H9 (cell line): Measurements from ENCODE around the gene ARHGAP15. TPM values are rescaled to one million over a fixed set of nuclear protein-coding genes. Genes with fewer than 3 reads are reported as not detected.
A peak's percentile ranks its signal among the peaks of the same experiment; 100 is the strongest.

Experiments used
- DNase-seq: peaks from one replicate; pipeline ENCODE4 v3.0.0-alpha.2; 2017
- H2AFZ ChIP-seq: one replicate; pipeline ENCODE4 v1.6.1; 2013; ENCODE audit warnings: mild to moderate bottlenecking, low read length, control low read depth, moderate library complexity
- H2AK5ac ChIP-seq: 2 replicates; pipeline ENCODE4 v1.6.1; 2013; ENCODE audit warnings: low read length, control low read depth, mixed read lengths; ENCODE audit not compliant: insufficient read length
- H2BK120ac ChIP-seq: one replicate; pipeline ENCODE4 v1.6.1; 2013; ENCODE audit warnings: low read depth, mild to moderate bottlenecking, low read length, control low read depth, inconsistent platforms; ENCODE audit not compliant: poor library complexity, severe bottlenecking
- H2BK12ac ChIP-seq: 2 replicates; pipeline ENCODE4 v1.6.1; 2013; ENCODE audit warnings: low read length, control low read depth, mixed read lengths, low read depth; ENCODE audit not compliant: insufficient read length
- H2BK15ac ChIP-seq: 2 replicates; pipeline ENCODE4 v1.6.1; 2013; ENCODE audit warnings: low read depth, low read length, control low read depth
- H2BK20ac ChIP-seq: one replicate; pipeline ENCODE4 v1.6.1; 2013; ENCODE audit warnings: low read depth, mild to moderate bottlenecking, low read length, control low read depth, inconsistent platforms; ENCODE audit not compliant: poor library complexity, severe bottlenecking
- H2BK5ac ChIP-seq: 2 replicates; pipeline ENCODE4 v1.6.1; 2013; ENCODE audit warnings: low read length, control low read depth, mixed read lengths; ENCODE audit not compliant: insufficient read length
- H3K14ac ChIP-seq: 2 replicates; pipeline ENCODE4 v1.6.1; 2013; ENCODE audit warnings: low read length, control low read depth; ENCODE audit not compliant: insufficient read depth
- H3K18ac ChIP-seq: 2 replicates; pipeline ENCODE4 v1.6.1; 2013; ENCODE audit warnings: low read depth, mild to moderate bottlenecking, mixed read lengths, low read length, control low read depth; ENCODE audit not compliant: insufficient read length
- H3K23ac ChIP-seq: 2 replicates; pipeline ENCODE4 v1.6.1; 2013; ENCODE audit warnings: low read length, control low read depth, mixed read lengths, low read depth; ENCODE audit not compliant: insufficient read length
- H3K23me2 ChIP-seq: 2 replicates; pipeline ENCODE4 v1.6.1; 2013; ENCODE audit warnings: low read depth, mild to moderate bottlenecking, mixed read lengths, low read length, control low read depth; ENCODE audit not compliant: insufficient read length, poor library complexity, severe bottlenecking
- H3K27ac ChIP-seq: 2 replicates; pipeline ENCODE4 v1.5.1; 2013; ENCODE audit warnings: low read length, control low read depth, mixed read lengths, low read depth; ENCODE audit not compliant: insufficient read length
- H3K27me3 ChIP-seq: 2 replicates; pipeline ENCODE4 v1.6.1; 2013; ENCODE audit warnings: low read length, control low read depth, inconsistent platforms; ENCODE audit not compliant: insufficient read depth
- H3K4ac ChIP-seq: 2 replicates; pipeline ENCODE4 v1.6.1; 2013; ENCODE audit warnings: low read depth, mild to moderate bottlenecking, control low read depth, inconsistent platforms, low read length, moderate library complexity
- H3K4me1 ChIP-seq: 2 replicates; pipeline ENCODE4 v1.6.1; 2013; ENCODE audit warnings: low read length, control low read depth, inconsistent platforms; ENCODE audit not compliant: insufficient read depth
- H3K4me2 ChIP-seq: 2 replicates; pipeline ENCODE4 v1.6.1; 2013; ENCODE audit warnings: low read length, control low read depth, mixed read lengths; ENCODE audit not compliant: insufficient read length, insufficient read depth
- H3K56ac ChIP-seq: 2 replicates; pipeline ENCODE4 v1.6.1; 2013; ENCODE audit warnings: low read depth, mild to moderate bottlenecking, mixed read lengths, low read length, control low read depth; ENCODE audit not compliant: insufficient read length
- H3K79me1 ChIP-seq: 2 replicates; pipeline ENCODE4 v1.6.1; 2013; ENCODE audit warnings: low read depth, mild to moderate bottlenecking, moderate library complexity, low read length, control low read depth, inconsistent platforms; ENCODE audit not compliant: insufficient read depth, poor library complexity, severe bottlenecking
- H3K79me2 ChIP-seq: 2 replicates; pipeline ENCODE4 v1.6.1; 2013; ENCODE audit warnings: low read length, control low read depth, inconsistent platforms; ENCODE audit not compliant: insufficient read depth
- H3K9ac ChIP-seq: 2 replicates; pipeline ENCODE4 v1.6.1; 2013; ENCODE audit warnings: low read length, control low read depth, mixed read lengths; ENCODE audit not compliant: insufficient read length; ENCODE audit errors: extremely low read depth
- H3K9me3 ChIP-seq: one replicate; pipeline ENCODE4 v1.6.1; 2013; ENCODE audit warnings: low read depth, low read length, inconsistent platforms; ENCODE audit not compliant: control insufficient read depth
- H3T11ph ChIP-seq: one replicate; pipeline ENCODE4 v1.6.1; 2013; ENCODE audit warnings: mild to moderate bottlenecking, low read length, control low read depth, inconsistent platforms
- H4K20me1 ChIP-seq: one replicate; pipeline ENCODE4 v1.6.1; 2013; ENCODE audit not compliant: control insufficient read depth, insufficient read length, insufficient read depth
- H4K5ac ChIP-seq: 2 replicates; pipeline ENCODE4 v1.6.1; 2013; ENCODE audit warnings: low read depth, mild to moderate bottlenecking, mixed read lengths, low read length, control low read depth; ENCODE audit not compliant: insufficient read length
- H4K8ac ChIP-seq: replicated peaks from 2 replicates; pipeline ENCODE4 v1.6.1; 2013; ENCODE audit warnings: low read length, control low read depth, mixed read lengths, low read depth; ENCODE audit not compliant: insufficient read length
- H4K91ac ChIP-seq: 2 replicates; pipeline ENCODE4 v1.6.1; 2013; ENCODE audit warnings: low read depth, mild to moderate bottlenecking, moderate library complexity, mixed read lengths, low read length, control low read depth; ENCODE audit not compliant: insufficient read length
- H3K27ac Mint-ChIP-seq, 3 experiments: 2 replicates in 2 of 3; 3 replicates in 1 of 3; pipeline ENCODE4 v1.8.0; 2020 to 2021; ENCODE audit warnings: mixed read lengths in 3 of 3, mild to moderate bottlenecking in 1 of 3, moderate library complexity in 1 of 3
- H3K27me3 Mint-ChIP-seq: 2 replicates; pipeline ENCODE4 v1.8.0; 2021; ENCODE audit warnings: low read depth, mild to moderate bottlenecking, moderate library complexity, mixed read lengths
- H3K36me3 Mint-ChIP-seq, 3 experiments: 2 replicates in 2 of 3; 3 replicates in 1 of 3; pipeline ENCODE4 v1.8.0; 2020 to 2021; ENCODE audit warnings: low read depth in 3 of 3, mixed read lengths in 3 of 3; ENCODE audit not compliant: insufficient read depth in 1 of 3
- H3K4me1 Mint-ChIP-seq, 2 experiments: 2 replicates each; pipeline ENCODE4 v1.8.0; 2020; ENCODE audit warnings: mixed read lengths in 2 of 2
- H3K4me3 Mint-ChIP-seq, 2 experiments: 2 replicates in 1 of 2; 3 replicates in 1 of 2; pipeline ENCODE4 v1.8.0; 2020 to 2021; ENCODE audit warnings: mild to moderate bottlenecking in 2 of 2, mixed read lengths in 2 of 2, moderate library complexity in 1 of 2
- H3K9me3 Mint-ChIP-seq, 2 experiments: 2 replicates in 1 of 2; 3 replicates in 1 of 2; pipeline ENCODE4 v1.8.0; 2020; ENCODE audit warnings: mild to moderate bottlenecking in 2 of 2, mixed read lengths in 2 of 2, moderate library complexity in 1 of 2
- total RNA-seq: library from RNA; stranded (reverse); gene quantifications from 2 replicates; pipeline ENCODE4 v1.2.1, GENCODE V29; 2021
- TF ChIP-seq, protein P1 (sequence below): fragments of 200-600 bp; sonication (generic); conservative IDR thresholded peaks from 3 replicates; pipeline ENCODE4 v1.8.0; 2021; ENCODE audit warnings: antibody characterized with exemption, mild to moderate bottlenecking

Gene ARHGAP15
- total RNA-seq, 1 experiment from 2014 or later = not detected

DNA sequence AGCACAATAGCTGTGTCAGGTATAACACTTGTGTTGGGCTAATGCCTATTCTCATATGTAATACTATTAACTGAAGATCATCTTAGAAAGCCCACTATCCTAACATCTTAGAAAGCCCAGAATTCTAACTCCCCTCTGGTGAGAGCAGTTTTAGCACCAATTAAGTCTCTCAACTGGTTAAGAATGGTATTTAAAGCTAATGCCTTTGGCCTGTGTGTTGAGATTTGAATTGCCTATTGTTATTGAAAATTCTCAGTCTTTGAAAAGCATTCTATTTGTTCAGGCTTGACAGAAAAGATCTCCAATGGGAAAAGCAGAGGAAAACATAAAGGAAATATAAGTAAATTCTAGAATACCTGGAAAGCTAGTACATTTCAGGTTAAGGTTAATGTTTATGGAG, 352.5 kb downstream of the ARHGAP15 start:
- Histone ChIP-seq H3K56ac (no peak overlapping the region), H3K14ac (no peak overlapping the region), H3K23ac (no peak overlapping the region), H3K27me3 (no peaks in the 10 kb centered on the region; the same call in 1 of the 2 replicates), H3K79me1 (no peaks in the 10 kb centered on the region), H4K8ac (no peak overlapping the region), H2BK12ac (no peak overlapping the region), H2BK15ac (no peak overlapping the region), H3K27ac (no peak overlapping the region), H3K4ac (no peak overlapping the region), H3K23me2 (no peaks in the 10 kb centered on the region), H2AFZ (no peak overlapping the region), H4K91ac (no peak overlapping the region), H3K18ac (no peak overlapping the region), H3T11ph (no peak overlapping the region), H3K9ac (no peak overlapping the region), H2BK5ac (no peak overlapping the region), H3K4me2 (no peak overlapping the region), H3K9me3 (no peaks in the 10 kb centered on the region), H3K4me1 (no peaks in the 10 kb centered on the region), H2AK5ac (no peak overlapping the region), H4K5ac (no peak overlapping the region), H3K79me2 (no peaks in the 10 kb centered on the region), H2BK20ac (no peak overlapping the region), H2BK120ac (no peak overlapping the region), H4K20me1 (no peaks in the 10 kb centered on the region)
- Mint-ChIP-seq H3K4me3 (peak overlapping the region in 1 of 2 experiments; percentile 3; a peak in 1 of 5 replicates), H3K4me1 (peaks cover 30 to 35% of the 10 kb centered on the region in 2 experiments), H3K9me3 (no peaks in the 10 kb centered on the region), H3K27ac (0 out of 7 replicates have a peak overlapping the region, but pooled peaks of 1 of the 3 experiments have one; percentile 51), H3K27me3 (peaks cover 36% of the 10 kb centered on the region), H3K36me3 (no peaks in the 10 kb centered on the region)
- TF ChIP-seq, protein P1, sequence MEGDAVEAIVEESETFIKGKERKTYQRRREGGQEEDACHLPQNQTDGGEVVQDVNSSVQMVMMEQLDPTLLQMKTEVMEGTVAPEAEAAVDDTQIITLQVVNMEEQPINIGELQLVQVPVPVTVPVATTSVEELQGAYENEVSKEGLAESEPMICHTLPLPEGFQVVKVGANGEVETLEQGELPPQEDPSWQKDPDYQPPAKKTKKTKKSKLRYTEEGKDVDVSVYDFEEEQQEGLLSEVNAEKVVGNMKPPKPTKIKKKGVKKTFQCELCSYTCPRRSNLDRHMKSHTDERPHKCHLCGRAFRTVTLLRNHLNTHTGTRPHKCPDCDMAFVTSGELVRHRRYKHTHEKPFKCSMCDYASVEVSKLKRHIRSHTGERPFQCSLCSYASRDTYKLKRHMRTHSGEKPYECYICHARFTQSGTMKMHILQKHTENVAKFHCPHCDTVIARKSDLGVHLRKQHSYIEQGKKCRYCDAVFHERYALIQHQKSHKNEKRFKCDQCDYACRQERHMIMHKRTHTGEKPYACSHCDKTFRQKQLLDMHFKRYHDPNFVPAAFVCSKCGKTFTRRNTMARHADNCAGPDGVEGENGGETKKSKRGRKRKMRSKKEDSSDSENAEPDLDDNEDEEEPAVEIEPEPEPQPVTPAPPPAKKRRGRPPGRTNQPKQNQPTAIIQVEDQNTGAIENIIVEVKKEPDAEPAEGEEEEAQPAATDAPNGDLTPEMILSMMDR = no peak
- no peak for DNase-seq
